A673 (cell line): ENCODE measurements around the gene PPP6R2.

Experiments
- CTCF ChIP-seq: fragments of 300-800, 200-600 bp; sonication (generic); conservative IDR thresholded peaks from 2 replicates; pipeline ENCODE4 v1.5.1; 2017; ENCODE audit warnings: low read depth, mild to moderate bottlenecking, antibody characterized with exemption, low read length, moderate library complexity, mixed read lengths
- EZH2 ChIP-seq: fragments of 200-600 bp; sonication (generic); IDR thresholded peaks from 2 replicates; pipeline ENCODE4 v1.6.1; 2017; ENCODE audit warnings: borderline replicate concordance, low read depth, mild to moderate bottlenecking, mixed read lengths, antibody characterized with exemption, low read length; ENCODE audit not compliant: poor library complexity, severe bottlenecking

GRCh38 chr22:50302041-50302541, 41.0 kb upstream of the PPP6R2 start:
- TF ChIP-seq CTCF (no peak), EZH2 (no peak)
